Measurements from ENCODE around the gene NEK8.
"Not testable (repeated sequence)": the region's sequence is repeated elsewhere in the genome, so short reads cannot be mapped to it uniquely, and the experiment has no call there.

NEK8 gene

GRCh38 chr17:28714281-28714680 lies 14.3 kb upstream of the NEK8 start:
- peak overlapping the region; percentile 55 for H3K27ac Mint-ChIP-seq (ENCODE audit: low read depth)

GRCh38 chr17:28715217-28715616 lies 13.4 kb upstream of the NEK8 start:
- DNase-seq (ENCODE audit: low spot score in 2 of 2) = no peak
- H3K27ac Mint-ChIP-seq (ENCODE audit: low read depth) = no peak overlapping the region
- H3K36me3 Mint-ChIP-seq (ENCODE audit: insufficient read depth) = peaks cover 18% of the 10 kb centered on the region
- no peak overlapping the region for H3K4me3 Mint-ChIP-seq
- no peaks in the 10 kb centered on the region for H3K9me3 Mint-ChIP-seq
- no peak for ATAC-seq (replicated peaks; ENCODE audit: extremely low read depth, poor library complexity, severe bottlenecking)
- peaks cover 13% of the 10 kb centered on the region for H3K27me3 Mint-ChIP-seq
- peaks cover 40% of the 10 kb centered on the region for H3K4me1 Mint-ChIP-seq

More at GRCh38 chr17:28714281-28714680, 14.3 kb upstream of the NEK8 start:
- peaks cover 10% of the 10 kb centered on the region for H3K36me3 Mint-ChIP-seq (ENCODE audit: insufficient read depth)
- no peak for ATAC-seq (replicated peaks; ENCODE audit: extremely low read depth, poor library complexity, severe bottlenecking)
- H3K27me3 Mint-ChIP-seq = peaks cover 13% of the 10 kb centered on the region
- H3K4me3 Mint-ChIP-seq = no peak overlapping the region
- no peaks in the 10 kb centered on the region for H3K9me3 Mint-ChIP-seq
- no peak for DNase-seq (ENCODE audit: low spot score in 2 of 2)
- H3K4me1 Mint-ChIP-seq = peaks cover 31% of the 10 kb centered on the region

GRCh38 chr17:28716740-28717577 lies 11.6 kb upstream of the NEK8 start:
- H3K36me3 Mint-ChIP-seq (ENCODE audit: insufficient read depth) = peaks cover 32% of the 10 kb centered on the region
- DNase-seq (ENCODE audit: low spot score in 2 of 2) (no peak), ATAC-seq (replicated peaks; ENCODE audit: extremely low read depth, poor library complexity, severe bottlenecking) (no peak)
- no peaks in the 10 kb centered on the region for H3K9me3 Mint-ChIP-seq
- H3K4me1 Mint-ChIP-seq = peaks cover 44% of the 10 kb centered on the region
- peaks cover 13% of the 10 kb centered on the region for H3K27me3 Mint-ChIP-seq
- no peak overlapping the region for H3K27ac Mint-ChIP-seq (ENCODE audit: low read depth)
- peak overlapping the region; percentile 66 for H3K4me3 Mint-ChIP-seq

GRCh38 chr17:28717578-28718332 lies 10.8 kb upstream of the NEK8 start, which contains the start of gene RAB34:
Gene RAB34, minus strand, starts transcription at chr17:28717868. Its CDS starts 602 bp downstream, at chr17:28717266.
- Mint-ChIP-seq H3K4me1 (peaks cover 42% of the 10 kb centered on the region), H3K27ac (ENCODE audit: low read depth) (peak within 1 kb of the TSS; percentile 63), H3K36me3 (ENCODE audit: insufficient read depth) (peaks cover 40% of the 10 kb centered on the region), H3K4me3 (peak within 1 kb of the TSS; percentile 66), H3K9me3 (no peaks in the 10 kb centered on the region), H3K27me3 (peaks cover 13% of the 10 kb centered on the region)
- no peak for DNase-seq (ENCODE audit: low spot score in 2 of 2)
- no peak for ATAC-seq (replicated peaks; ENCODE audit: extremely low read depth, poor library complexity, severe bottlenecking)

- Mint-ChIP-seq H3K4me1 (peaks cover 45% of the 10 kb centered on the region), H3K4me3 (peak overlapping the region; percentile 66), H3K36me3 (ENCODE audit: insufficient read depth) (peaks cover 46% of the 10 kb centered on the region), H3K27me3 (peaks cover 13% of the 10 kb centered on the region), H3K27ac (ENCODE audit: low read depth) (peak overlapping the region; percentile 63), H3K9me3 (no peaks in the 10 kb centered on the region)
- ATAC-seq (replicated peaks; ENCODE audit: extremely low read depth, poor library complexity, severe bottlenecking) (no peak), DNase-seq (ENCODE audit: low spot score in 2 of 2) (no peak)
Observed at GRCh38 chr17:28718333-28719020, 10.1 kb upstream of the NEK8 start.

GRCh38 chr17:28719021-28719433 lies 9.6 kb upstream of the NEK8 start:
- ATAC-seq (replicated peaks; ENCODE audit: extremely low read depth, poor library complexity, severe bottlenecking) (no peak), DNase-seq (ENCODE audit: low spot score in 2 of 2) (no peak)
- peak overlapping the region; percentile 98 for H3K27ac Mint-ChIP-seq (ENCODE audit: low read depth)
- peaks cover 13% of the 10 kb centered on the region for H3K27me3 Mint-ChIP-seq
- peaks cover 49% of the 10 kb centered on the region for H3K4me1 Mint-ChIP-seq
- H3K4me3 Mint-ChIP-seq = peak overlapping the region; percentile 100
- H3K9me3 Mint-ChIP-seq = no peaks in the 10 kb centered on the region
- peaks cover 49% of the 10 kb centered on the region for H3K36me3 Mint-ChIP-seq (ENCODE audit: insufficient read depth)

- peaks cover 6% of the 10 kb centered on the region for H3K27me3 Mint-ChIP-seq
- H3K4me3 Mint-ChIP-seq = peak overlapping the region; percentile 100
- no peak for ATAC-seq (replicated peaks; ENCODE audit: extremely low read depth, poor library complexity, severe bottlenecking)
- peaks cover 63% of the 10 kb centered on the region for H3K4me1 Mint-ChIP-seq
- peak overlapping the region; percentile 98 for H3K27ac Mint-ChIP-seq (ENCODE audit: low read depth)
- H3K9me3 Mint-ChIP-seq = no peaks in the 10 kb centered on the region
- peaks cover 56% of the 10 kb centered on the region for H3K36me3 Mint-ChIP-seq (ENCODE audit: insufficient read depth)
- no peak for DNase-seq (ENCODE audit: low spot score in 2 of 2)
Observed at GRCh38 chr17:28720247-28720996, 8.2 kb upstream of the NEK8 start.

- not testable (repeated sequence) for DNase-seq (ENCODE audit: low spot score in 2 of 2); ATAC-seq (replicated peaks; ENCODE audit: extremely low read depth, poor library complexity, severe bottlenecking); H3K9me3 Mint-ChIP-seq; H3K27me3 Mint-ChIP-seq
- H3K36me3 Mint-ChIP-seq (ENCODE audit: insufficient read depth) = peaks cover 60% of the 10 kb centered on the region
- H3K4me3 Mint-ChIP-seq = peak overlapping the region; percentile 100
- H3K4me1 Mint-ChIP-seq = peaks cover 67% of the 10 kb centered on the region
- H3K27ac Mint-ChIP-seq (ENCODE audit: low read depth) = peak overlapping the region; percentile 98
Observed at GRCh38 chr17:28720997-28721329, 7.6 kb upstream of the NEK8 start.

GRCh38 chr17:28722417-28723158 lies 6.0 kb upstream of the NEK8 start:
- ATAC-seq (replicated peaks; ENCODE audit: extremely low read depth, poor library complexity, severe bottlenecking) (no peak), DNase-seq (ENCODE audit: low spot score in 2 of 2) (no peak)
- Mint-ChIP-seq H3K4me3 (peak overlapping the region; percentile 100), H3K36me3 (ENCODE audit: insufficient read depth) (peaks cover 63% of the 10 kb centered on the region), H3K27me3 (no peaks in the 10 kb centered on the region), H3K4me1 (peaks cover 78% of the 10 kb centered on the region), H3K9me3 (no peaks in the 10 kb centered on the region), H3K27ac (ENCODE audit: low read depth) (peak overlapping the region; percentile 98)

GRCh38 chr17:28723159-28723835 lies 5.3 kb upstream of the NEK8 start:
- Mint-ChIP-seq H3K36me3 (ENCODE audit: insufficient read depth) (peaks cover 69% of the 10 kb centered on the region), H3K4me3 (no peak overlapping the region), H3K27me3 (no peaks in the 10 kb centered on the region), H3K9me3 (no peaks in the 10 kb centered on the region), H3K27ac (ENCODE audit: low read depth) (no peak overlapping the region), H3K4me1 (peaks cover 81% of the 10 kb centered on the region)
- ATAC-seq (replicated peaks; ENCODE audit: extremely low read depth, poor library complexity, severe bottlenecking) (no peak), DNase-seq (ENCODE audit: low spot score in 2 of 2) (no peak)

- H3K4me1 Mint-ChIP-seq = peaks cover 79% of the 10 kb centered on the region
- peaks cover 75% of the 10 kb centered on the region for H3K36me3 Mint-ChIP-seq (ENCODE audit: insufficient read depth)
- DNase-seq (ENCODE audit: low spot score in 2 of 2); ATAC-seq (replicated peaks; ENCODE audit: extremely low read depth, poor library complexity, severe bottlenecking); H3K27me3 Mint-ChIP-seq; H3K9me3 Mint-ChIP-seq: not testable (repeated sequence)
- peak overlapping the region; percentile 74 for H3K27ac Mint-ChIP-seq (ENCODE audit: low read depth)
- H3K4me3 Mint-ChIP-seq = peak overlapping the region; percentile 94
Observed at GRCh38 chr17:28723836-28724499, 4.6 kb upstream of the NEK8 start.

Measured in central memory CD8-positive, alpha-beta T cell (primary cell).